Upper lobe of left lung (tissue), 6 donors: ENCODE results near the gene PANX2. TPM values are rescaled to one million over a fixed set of nuclear protein-coding genes. Genes with fewer than 3 reads are reported as not detected.

ENCODE experiments used
- ATAC-seq, 2 donors: fragments of 200-7000 bp; cut with Tn5 transposase; one replicate each; pipeline ENCODE4 v1.9.1; 2022; ENCODE audit warnings: mild to moderate bottlenecking in 2 of 2, moderate library complexity in 2 of 2; ENCODE audit not compliant: low FRiP score in 2 of 2
- DNase-seq, 2 donors: peaks; one replicate each; pipeline ENCODE4 v3.0.0-alpha.2; 2019 to 2020
- H3K27ac ChIP-seq, 4 donors: fragments of 200-600 bp; sonication (generic); one replicate each; pipeline ENCODE4 v1.5.1; 2016 to 2019
- H3K27me3 ChIP-seq, 4 donors: fragments of 200-600 bp; sonication (generic); one replicate each; pipeline ENCODE4 v1.5.1; 2017 to 2019
- H3K36me3 ChIP-seq, 4 donors: fragments of 200-600 bp; sonication (generic); one replicate each; pipeline ENCODE4 v1.5.1; 2016 to 2019
- H3K4me1 ChIP-seq, 4 donors: fragments of 200-600 bp; sonication (generic); one replicate each; pipeline ENCODE4 v1.5.1; 2018 to 2019
- H3K4me3 ChIP-seq, 4 donors: fragments of 200-600 bp; sonication (generic); one replicate each; pipeline ENCODE4 v1.5.1; 2017 to 2019; ENCODE audit warnings: mild to moderate bottlenecking in 2 of 4, moderate library complexity in 1 of 4
- H3K9me3 ChIP-seq, 4 donors: fragments of 200-600 bp; sonication (generic); one replicate each; pipeline ENCODE4 v1.5.1; 2018 to 2019
- EP300 ChIP-seq, 4 donors: sonication (generic); formaldehyde crosslinking; IDR thresholded peaks; one replicate each; pipeline ENCODE4 v1.5.1; 2017; ENCODE audit warnings: antibody characterized with exemption in 4 of 4, control low read depth in 2 of 4
- POLR2A ChIP-seq, 4 donors: fragments of 450-650 bp; IDR thresholded peaks; one replicate each; pipeline ENCODE4 v1.5.1; 2016 to 2017; ENCODE audit warnings: antibody characterized with exemption in 4 of 4, mild to moderate bottlenecking in 2 of 4
- POLR2AphosphoS5 ChIP-seq, 2 donors: sonication (generic); formaldehyde crosslinking; IDR thresholded peaks; one replicate each; pipeline ENCODE4 v1.5.1; 2017; ENCODE audit warnings: antibody characterized with exemption in 2 of 2
- WGBS, 2 donors: methylation state at CpG; one replicate each; pipeline ENCODE4 v1.1.5; 2017 to 2018; 5-methylcytosine and 5-hydroxymethylcytosine counted together
- total RNA-seq, 6 donors: library from RNA; depleted of rRNA in 4 of 6; stranded (reverse); fragments of >200 nt in 4 of 6; gene quantifications; one replicate each; pipeline versions ENCODE4 v1.1.0 to v1.2.1, GENCODE V29; 2016 to 2021
- TF ChIP-seq, protein P1 (sequence below), 6 experiments: fragments of 450-650 bp in 4 of 6; fragments of 200-600 bp in 2 of 6; sonication (generic) in 2 of 6; IDR thresholded peaks; one replicate each; pipeline ENCODE4 v1.5.1; 2016 to 2019; ENCODE audit warnings: antibody characterized with exemption in 6 of 6
- donor health status: DM: no; HTN: no; CAD: no; lungs with moderate emphysema.
- donor health status: DM: no; HTN: yes; CAD: no; lungs with severe emphysema.

Gene PANX2
- total RNA-seq, 6 donors from 2014 or later, result 1.9 to 16.8 (median 7.1) TPM

DNA sequence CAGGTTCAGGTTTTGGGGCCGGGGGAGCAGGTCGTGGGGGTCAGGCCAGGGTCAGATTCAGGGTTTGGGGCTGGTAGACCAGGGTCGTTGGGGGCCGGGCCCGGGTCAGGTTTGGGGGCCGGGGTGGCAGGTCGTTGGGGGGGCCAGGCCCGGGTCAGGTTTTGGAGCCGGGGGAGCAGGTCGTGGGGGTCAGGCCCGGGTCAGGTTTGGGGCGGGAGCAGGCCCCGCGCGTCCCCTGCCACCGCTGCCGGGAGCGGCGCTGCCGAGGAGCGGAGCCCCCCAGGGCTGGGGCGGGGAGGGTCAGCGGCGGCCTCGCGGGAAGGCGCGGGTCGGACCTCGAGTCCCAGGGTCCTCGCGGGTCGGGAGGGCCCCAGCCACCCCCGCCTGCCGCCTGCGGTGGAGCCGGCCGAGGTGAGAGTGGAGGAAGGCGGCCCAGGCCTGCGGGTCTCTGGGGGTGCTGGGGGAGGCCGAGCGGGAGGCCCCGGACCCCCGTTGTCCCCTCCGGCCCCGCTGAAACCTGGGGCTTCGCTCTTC is 15.7 kb downstream of the PANX2 start:
- Histone ChIP-seq H3K4me3 (peak overlapping the region; percentile 73 to 95 (median 74)), H3K4me1 (peaks cover 53 to 74% (median 60%) of the 10 kb centered on the region in 4 donors), H3K27ac (peak overlapping the region; percentile 53 to 89 (median 80)), H3K36me3 (no peaks in the 10 kb centered on the region), H3K27me3 (no peaks in the 10 kb centered on the region), H3K9me3 (no peaks in the 10 kb centered on the region)
- TF ChIP-seq, protein P1, sequence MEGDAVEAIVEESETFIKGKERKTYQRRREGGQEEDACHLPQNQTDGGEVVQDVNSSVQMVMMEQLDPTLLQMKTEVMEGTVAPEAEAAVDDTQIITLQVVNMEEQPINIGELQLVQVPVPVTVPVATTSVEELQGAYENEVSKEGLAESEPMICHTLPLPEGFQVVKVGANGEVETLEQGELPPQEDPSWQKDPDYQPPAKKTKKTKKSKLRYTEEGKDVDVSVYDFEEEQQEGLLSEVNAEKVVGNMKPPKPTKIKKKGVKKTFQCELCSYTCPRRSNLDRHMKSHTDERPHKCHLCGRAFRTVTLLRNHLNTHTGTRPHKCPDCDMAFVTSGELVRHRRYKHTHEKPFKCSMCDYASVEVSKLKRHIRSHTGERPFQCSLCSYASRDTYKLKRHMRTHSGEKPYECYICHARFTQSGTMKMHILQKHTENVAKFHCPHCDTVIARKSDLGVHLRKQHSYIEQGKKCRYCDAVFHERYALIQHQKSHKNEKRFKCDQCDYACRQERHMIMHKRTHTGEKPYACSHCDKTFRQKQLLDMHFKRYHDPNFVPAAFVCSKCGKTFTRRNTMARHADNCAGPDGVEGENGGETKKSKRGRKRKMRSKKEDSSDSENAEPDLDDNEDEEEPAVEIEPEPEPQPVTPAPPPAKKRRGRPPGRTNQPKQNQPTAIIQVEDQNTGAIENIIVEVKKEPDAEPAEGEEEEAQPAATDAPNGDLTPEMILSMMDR (IDR thresholded peaks at IDR 0.05), result no peak
- TF ChIP-seq EP300 (IDR thresholded peaks at IDR 0.05) (no peak), POLR2A (IDR thresholded peaks at IDR 0.05) (no peak), POLR2AphosphoS5 (IDR thresholded peaks at IDR 0.05) (no peak)
- ATAC-seq (no peak), DNase-seq (peak in 1 of 2 donors; percentile 89)
- 2 to 6% methylated on average over 22 to 23 of the region's 47 CpGs for WGBS, 2 donors

DNA sequence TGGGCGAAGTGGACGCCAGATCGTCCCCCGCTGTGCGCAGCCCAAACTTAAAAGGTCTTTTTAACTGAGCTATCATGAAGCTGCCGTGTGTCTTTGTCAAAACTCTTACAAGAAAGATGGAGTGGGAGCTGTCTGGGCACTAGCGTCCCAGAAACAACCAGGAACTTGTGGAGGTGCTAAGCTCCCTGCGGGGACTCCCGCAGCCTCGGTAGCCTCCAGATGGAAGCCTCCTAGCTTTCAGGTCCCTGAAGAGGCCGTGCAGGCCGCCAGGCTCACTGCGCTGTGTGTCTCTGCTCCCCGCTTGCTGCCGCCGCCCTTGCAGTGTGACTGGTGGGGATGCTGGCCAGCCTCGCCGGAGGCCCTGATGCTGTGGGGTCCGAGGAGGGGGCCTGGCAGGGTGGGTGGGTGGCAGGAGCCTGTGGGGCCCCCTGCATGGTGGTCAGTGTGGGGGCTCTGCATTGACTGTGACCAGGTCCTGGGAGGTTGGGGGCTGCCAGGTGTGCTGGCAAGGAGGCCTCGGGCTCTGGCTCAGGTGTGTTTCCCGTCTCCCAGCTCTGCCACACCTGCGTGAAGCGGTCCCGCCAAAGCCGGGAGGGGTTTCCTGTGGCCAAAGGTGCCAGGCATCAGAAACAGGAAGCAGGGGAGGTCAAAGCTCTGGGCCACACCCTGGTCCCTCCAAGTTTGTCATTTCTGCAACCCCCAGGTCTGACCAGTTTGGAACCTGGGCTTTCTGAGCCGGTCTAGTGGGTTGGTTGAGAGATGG is 16.4 kb downstream of the PANX2 start:
- Histone ChIP-seq H3K27ac (peak overlapping the region; percentile 53 to 89 (median 80)), H3K27me3 (no peaks in the 10 kb centered on the region), H3K4me3 (peak overlapping the region; percentile 73 to 95 (median 74)), H3K4me1 (peaks cover 54 to 81% (median 67%) of the 10 kb centered on the region in 4 donors), H3K36me3 (no peaks in the 10 kb centered on the region), H3K9me3 (no peaks in the 10 kb centered on the region)
- TF ChIP-seq POLR2A (IDR thresholded peaks at IDR 0.05), result no peak
- no peak for TF ChIP-seq EP300 (IDR thresholded peaks at IDR 0.05)
- TF ChIP-seq POLR2AphosphoS5 (IDR thresholded peaks at IDR 0.05), result no peak
- TF ChIP-seq, protein P1 (IDR thresholded peaks at IDR 0.05), result no peak
- DNase-seq (peak in 1 of 2 donors; percentile 82), ATAC-seq (no peak)
- 39 to 43% methylated on average over 6 to 21 of the region's 26 CpGs for WGBS, 2 donors

- Histone ChIP-seq H3K36me3 (peaks cover 0 to 9% (median under 1%) of the 10 kb centered on the region in 4 donors), H3K27me3 (no peaks in the 10 kb centered on the region), H3K4me3 (no peak overlapping the region), H3K4me1 (peaks cover 54 to 86% (median 71%) of the 10 kb centered on the region in 4 donors), H3K27ac (peak overlapping the region in 2 of 4 donors; percentile 27 to 89), H3K9me3 (no peaks in the 10 kb centered on the region)
- DNase-seq, result peak in 1 of 2 donors; percentile 62
- 90 to 97% methylated on average over 7 to 11 of the region's 11 CpGs for WGBS, 2 donors
- TF ChIP-seq, protein P1 (IDR thresholded peaks at IDR 0.05), result no peak
- TF ChIP-seq POLR2A (IDR thresholded peaks at IDR 0.05) (no peak), EP300 (IDR thresholded peaks at IDR 0.05) (no peak), POLR2AphosphoS5 (IDR thresholded peaks at IDR 0.05) (no peak)
- ATAC-seq, result no peak
Observed at GRCh38 chr22:50188356-50188755, 17.8 kb downstream of the PANX2 start.

DNA sequence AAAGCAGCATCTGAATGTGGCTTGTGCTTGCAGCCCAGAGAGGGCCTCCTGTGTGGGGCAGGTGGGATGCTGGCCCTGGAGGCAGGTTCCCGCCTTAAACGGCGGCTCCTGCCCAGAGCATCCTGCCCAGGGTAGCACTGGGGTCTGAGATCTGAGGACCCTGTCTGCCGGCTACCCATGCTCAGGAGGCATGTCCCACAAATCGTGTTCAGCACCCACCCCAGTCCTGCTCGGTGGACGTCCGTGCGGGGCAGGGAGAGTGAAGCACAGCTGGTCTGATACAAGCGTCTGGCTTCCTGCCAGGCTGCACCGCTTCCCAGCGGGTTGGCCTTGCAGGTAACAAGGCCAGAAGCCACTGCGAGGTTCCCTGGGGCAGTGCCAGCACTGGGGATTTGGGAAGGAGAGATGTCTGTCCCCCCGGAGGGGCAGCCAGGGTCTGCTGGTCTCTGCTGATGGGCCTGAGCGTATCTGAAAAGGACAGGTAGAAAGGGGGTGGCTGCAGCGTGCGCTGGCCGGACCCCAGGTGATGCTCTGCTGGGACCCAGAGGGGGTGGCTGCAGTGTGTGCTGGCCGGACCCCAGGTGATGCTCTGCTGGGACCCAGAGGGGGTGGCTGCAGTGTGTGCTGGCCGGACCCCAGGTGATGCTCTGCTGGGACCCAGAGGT is 18.8 kb downstream of the PANX2 start:
- H3K4me3 ChIP-seq, result no peak overlapping the region
- peaks cover 45 to 76% (median 62%) of the 10 kb centered on the region in 4 donors for H3K4me1 ChIP-seq
- no peak for ATAC-seq

More for the DNA sequence above, 18.8 kb downstream of the PANX2 start:
- Histone ChIP-seq H3K36me3 (peaks cover 4 to 18% (median 9%) of the 10 kb centered on the region in 4 donors), H3K27ac (peak overlapping the region; percentile 88 to 95 (median 92)), H3K27me3 (no peaks in the 10 kb centered on the region), H3K9me3 (no peaks in the 10 kb centered on the region)
- 82 to 93% methylated on average over 8 to 9 of the region's 20 CpGs for WGBS, 2 donors
- peak in 1 of 2 donors; percentile 79 for DNase-seq
- TF ChIP-seq, protein P1 (IDR thresholded peaks at IDR 0.05), result no peak
- TF ChIP-seq EP300 (IDR thresholded peaks at IDR 0.05), result no peak
- no peak for TF ChIP-seq POLR2A (IDR thresholded peaks at IDR 0.05)
- TF ChIP-seq POLR2AphosphoS5 (IDR thresholded peaks at IDR 0.05), result no peak
